Keratinocyte (primary cell): ENCODE measurements around the gene SAMD10. TPM values are rescaled to one million over a fixed set of nuclear protein-coding genes. Genes with fewer than 3 reads are reported as not detected.
A peak's percentile ranks its signal among the peaks of the same experiment; 100 is the strongest.

ENCODE experiments used
- DNase-seq: peaks from one replicate; pipeline ENCODE4 v3.0.0-alpha.2; 2011; ENCODE audit warnings: low read depth, missing footprints, low spot score
- FAIRE-seq: peaks from 2 replicates; lab custom pipeline; 2011; peaks lifted over from hg19 to GRCh38; lab: Jason Lieb, UNC
- H2AFZ ChIP-seq: 2 replicates; pipeline ENCODE4 v1.6.0; 2012; ENCODE audit warnings: low read length, control low read depth, inconsistent platforms; ENCODE audit not compliant: control insufficient read depth
- H3K27ac ChIP-seq: 2 replicates; pipeline ENCODE4 v1.5.1; 2011; ENCODE audit warnings: low read length; ENCODE audit not compliant: control insufficient read depth, insufficient read depth
- H3K27me3 ChIP-seq: 3 replicates; pipeline ENCODE4 v1.6.0; 2011; ENCODE audit warnings: low read length; ENCODE audit not compliant: control insufficient read depth, insufficient read depth; ENCODE audit errors: extremely low read depth
- H3K36me3 ChIP-seq, 2 experiments: 2 replicates in 1 of 2; 3 replicates in 1 of 2; pipeline ENCODE4 v1.5.1; 2011; ENCODE audit warnings: low read length in 2 of 2, mild to moderate bottlenecking in 1 of 2; ENCODE audit not compliant: control insufficient read depth in 2 of 2, insufficient read depth in 2 of 2; ENCODE audit errors: extremely low read depth in 1 of 2
- H3K4me1 ChIP-seq: 3 replicates; pipeline ENCODE4 v1.5.1; 2011; ENCODE audit warnings: low read length; ENCODE audit not compliant: control insufficient read depth, insufficient read depth; ENCODE audit errors: extremely low read depth
- H3K4me2 ChIP-seq: 3 replicates; pipeline ENCODE4 v1.6.0; 2011; ENCODE audit warnings: low read depth, low read length; ENCODE audit not compliant: control insufficient read depth, insufficient read depth; ENCODE audit errors: extremely low read depth
- H3K4me3 ChIP-seq, 3 experiments: fragments of 200-600 bp in 1 of 3; sonication (generic) in 1 of 3; 2 replicates in 2 of 3; 3 replicates in 1 of 3; pipeline ENCODE4 v1.5.1; 2011 to 2016; ENCODE audit warnings: low read length in 3 of 3, mild to moderate bottlenecking in 3 of 3, control low read depth in 2 of 3, inconsistent platforms in 1 of 3, low read depth in 1 of 3, mixed read lengths in 1 of 3, mixed run types in 1 of 3, moderate library complexity in 1 of 3; ENCODE audit not compliant: control insufficient read depth in 2 of 3, insufficient read depth in 2 of 3; ENCODE audit errors: extremely low read depth in 1 of 3
- H3K79me2 ChIP-seq: 2 replicates; pipeline ENCODE4 v1.6.0; 2012; ENCODE audit warnings: low read length; ENCODE audit not compliant: control insufficient read depth, insufficient read depth
- H3K9ac ChIP-seq: 3 replicates; pipeline ENCODE4 v1.6.0; 2011; ENCODE audit warnings: low read length; ENCODE audit not compliant: control insufficient read depth, insufficient read depth; ENCODE audit errors: extremely low read depth
- H3K9me1 ChIP-seq: 3 replicates; pipeline ENCODE4 v1.6.0; 2011; ENCODE audit warnings: low read length; ENCODE audit not compliant: control insufficient read depth, insufficient read depth; ENCODE audit errors: extremely low read depth
- H3K9me3 ChIP-seq: 2 replicates; pipeline ENCODE4 v1.5.1; 2012; ENCODE audit warnings: low read depth, low read length; ENCODE audit not compliant: control insufficient read depth
- H4K20me1 ChIP-seq: 3 replicates; pipeline ENCODE4 v1.6.0; 2011; ENCODE audit warnings: low read length; ENCODE audit not compliant: control insufficient read depth, insufficient read depth; ENCODE audit errors: extremely low read depth
- EZH2 ChIP-seq: IDR thresholded peaks from one replicate; pipeline ENCODE4 v1.6.1; 2012; ENCODE audit warnings: inconsistent platforms, mild to moderate bottlenecking, low read length, moderate library complexity
- dilution Hi-C: fragments of 300-500 bp; cut with MboI; formaldehyde crosslinking; loops from one replicate; pipeline ENCODE4 v1.7.0; 2020; ENCODE audit warnings: low sequenced_read_pairs; ENCODE audit not compliant: extremely low pct_ligation_motif_present
- polyA minus RNA-seq, 3 experiments: library from RNA; depleted of rRNA, polyadenylated mRNA; stranded (reverse); fragments of >200 nt; gene quantifications; 1 replicate in 1 of 3; 2 replicates in 1 of 3; 3 replicates in 1 of 3; pipeline ENCODE4 v1.2.3, GENCODE V29; 2011
- polyA plus RNA-seq, 5 experiments: library from polyadenylated mRNA; depleted of rRNA in 3 of 5; stranded (reverse) in 3 of 5; stranded (forward) in 1 of 5; unstranded in 1 of 5; fragments of >200 nt; gene quantifications; 1 replicate in 1 of 5; 2 replicates in 3 of 5; 3 replicates in 1 of 5; pipeline versions ENCODE4 v1.2.1 to v1.2.3, GENCODE V29; 2011 to 2012; ENCODE audit warnings: missing spikeins in 2 of 5, low read depth in 1 of 5, low replicate concordance in 1 of 5
- TF ChIP-seq, protein P1 (sequence below), 3 experiments: IDR thresholded peaks in 1 of 3; conservative IDR thresholded peaks in 1 of 3; optimal IDR thresholded peaks in 1 of 3; 2 replicates in 2 of 3; 3 replicates in 1 of 3; pipeline versions ENCODE3 to v1.5.1; 2011; ENCODE audit warnings: low read length in 3 of 3, mild to moderate bottlenecking in 3 of 3, moderate library complexity in 2 of 3, control low read depth in 1 of 3, inconsistent platforms in 1 of 3; ENCODE audit not compliant: insufficient read depth in 2 of 3; ENCODE audit errors: extremely low read depth in 1 of 3

SAMD10 gene
- polyA plus RNA-seq (0.45 to 0.93 TPM (median 0.75 TPM) in 3 replicates), polyA minus RNA-seq (0.23 to 1.7 TPM (median 0.64 TPM) in 3 replicates)
- polyA plus RNA-seq (2011; ENCODE audit: low read depth), result 2.7 TPM
- 0.55 and 1.0 TPM in 2 replicates for polyA plus RNA-seq (2011; cell fraction: cytosol; rRNA removed)
- polyA plus RNA-seq (2011; cell fraction: nucleus; rRNA removed), result 1.8 and 2.8 TPM in 2 replicates
- 2.2 and 5.0 TPM in 2 replicates for polyA plus RNA-seq (2012; ENCODE audit: low replicate concordance)
- polyA minus RNA-seq (2011; cell fraction: cytosol; rRNA and poly(A)+ RNA removed), result not detected
- 1.0 and 1.2 TPM in 2 replicates for polyA minus RNA-seq (2011; cell fraction: nucleus; rRNA and poly(A)+ RNA removed)

- H3K27ac ChIP-seq, result peak within 1 kb of the TSS; percentile 91
- peak within 1 kb of the TSS; percentile 89 to 94 (median 91) for H3K4me3 ChIP-seq
- H4K20me1 ChIP-seq, result no peaks in the 10 kb centered on the region
- no peaks in the 10 kb centered on the region for H3K9me3 ChIP-seq
- DNase-seq, result no peak
- H3K36me3 ChIP-seq, result peaks cover 4 to 12% of the 10 kb centered on the region in 2 experiments
- dilution Hi-C loops, result no loop called here
- no peak for TF ChIP-seq EZH2
- TF ChIP-seq, protein P1, sequence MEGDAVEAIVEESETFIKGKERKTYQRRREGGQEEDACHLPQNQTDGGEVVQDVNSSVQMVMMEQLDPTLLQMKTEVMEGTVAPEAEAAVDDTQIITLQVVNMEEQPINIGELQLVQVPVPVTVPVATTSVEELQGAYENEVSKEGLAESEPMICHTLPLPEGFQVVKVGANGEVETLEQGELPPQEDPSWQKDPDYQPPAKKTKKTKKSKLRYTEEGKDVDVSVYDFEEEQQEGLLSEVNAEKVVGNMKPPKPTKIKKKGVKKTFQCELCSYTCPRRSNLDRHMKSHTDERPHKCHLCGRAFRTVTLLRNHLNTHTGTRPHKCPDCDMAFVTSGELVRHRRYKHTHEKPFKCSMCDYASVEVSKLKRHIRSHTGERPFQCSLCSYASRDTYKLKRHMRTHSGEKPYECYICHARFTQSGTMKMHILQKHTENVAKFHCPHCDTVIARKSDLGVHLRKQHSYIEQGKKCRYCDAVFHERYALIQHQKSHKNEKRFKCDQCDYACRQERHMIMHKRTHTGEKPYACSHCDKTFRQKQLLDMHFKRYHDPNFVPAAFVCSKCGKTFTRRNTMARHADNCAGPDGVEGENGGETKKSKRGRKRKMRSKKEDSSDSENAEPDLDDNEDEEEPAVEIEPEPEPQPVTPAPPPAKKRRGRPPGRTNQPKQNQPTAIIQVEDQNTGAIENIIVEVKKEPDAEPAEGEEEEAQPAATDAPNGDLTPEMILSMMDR (optimal IDR thresholded peaks at IDR 0.05 in 1 of 3, IDR thresholded peaks at IDR 0.05 in 1 of 3, conservative IDR thresholded peaks at IDR 0.05 in 1 of 3; ENCODE audit: extremely low read depth in 1 of 3, insufficient read depth in 2 of 3, low read length in 3 of 3), result no peak
- no peaks in the 10 kb centered on the region for H3K9me1 ChIP-seq
- peaks cover 29% of the 10 kb centered on the region for H3K4me1 ChIP-seq
- no peaks in the 10 kb centered on the region for H3K27me3 ChIP-seq
- H3K4me2 ChIP-seq, result peak within 1 kb of the TSS; percentile 96
- peak within 1 kb of the TSS; percentile 72 for H2AFZ ChIP-seq
- peak within 1 kb of the TSS; percentile 80 for H3K9ac ChIP-seq
- no peak for FAIRE-seq
- H3K79me2 ChIP-seq, result peaks cover 20% of the 10 kb centered on the region
Observed at GRCh38 chr20:63979557-63980316, at the start of gene SAMD10. TSS of gene SAMD10 (minus strand) at chr20:63979642. CDS start at chr20:63979467, 175 bp downstream.

DNA sequence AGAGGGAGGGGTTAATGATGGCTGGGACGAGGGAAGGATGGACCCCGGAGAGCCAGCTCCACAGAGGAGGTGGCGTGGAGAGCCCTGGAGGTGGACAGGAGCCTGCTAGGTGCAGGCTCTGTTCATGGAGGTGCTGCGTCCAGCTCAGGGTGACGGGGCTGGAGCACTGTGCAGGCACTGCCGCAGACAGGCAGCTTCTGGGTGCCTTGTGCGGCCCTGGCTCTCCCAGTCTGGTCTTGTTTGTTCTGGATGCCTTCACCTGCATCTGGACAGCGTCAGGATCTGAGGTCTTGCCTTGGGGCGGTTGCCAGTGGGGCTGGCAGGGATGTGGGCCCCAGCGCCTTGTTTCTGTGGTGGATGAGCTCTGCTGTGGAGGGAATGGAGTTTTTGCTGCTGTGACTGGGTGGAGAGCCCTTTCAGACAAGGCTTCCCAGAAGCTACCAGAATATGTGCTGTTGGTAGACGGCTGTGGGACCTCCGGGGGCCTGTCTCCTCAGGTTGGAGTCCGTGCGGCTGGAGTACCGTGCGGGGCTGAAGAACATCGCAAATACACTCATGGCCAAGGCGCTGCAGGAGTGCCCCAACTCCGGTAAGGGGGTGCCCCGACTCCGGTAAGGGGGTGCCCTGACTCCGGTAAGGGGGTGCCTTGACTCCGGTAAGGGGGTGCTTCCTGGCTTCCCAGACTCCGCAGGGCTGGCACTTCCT, 48.7 kb upstream of the SAMD10 start:
- Histone ChIP-seq H3K9ac (no peak overlapping the region), H4K20me1 (no peaks in the 10 kb centered on the region), H3K4me2 (no peak overlapping the region)

More for the DNA sequence above, 48.7 kb upstream of the SAMD10 start:
- no peaks in the 10 kb centered on the region for H3K79me2 ChIP-seq
- no peaks in the 10 kb centered on the region for H3K9me1 ChIP-seq
- dilution Hi-C loops, result no loop called here
- no peak overlapping the region for H2AFZ ChIP-seq
- H3K36me3 ChIP-seq, result peaks cover 25 to 42% of the 10 kb centered on the region in 2 experiments
- DNase-seq (no peak), FAIRE-seq (no peak)
- H3K27me3 ChIP-seq, result no peaks in the 10 kb centered on the region
- H3K9me3 ChIP-seq, result no peaks in the 10 kb centered on the region
- TF ChIP-seq, protein P1 (optimal IDR thresholded peaks at IDR 0.05 in 1 of 3, IDR thresholded peaks at IDR 0.05 in 1 of 3, conservative IDR thresholded peaks at IDR 0.05 in 1 of 3; ENCODE audit: extremely low read depth in 1 of 3, insufficient read depth in 2 of 3, low read length in 3 of 3), result no peak
- no peak for TF ChIP-seq EZH2
- no peak overlapping the region for H3K4me3 ChIP-seq
- H3K4me1 ChIP-seq, result no peaks in the 10 kb centered on the region
- H3K27ac ChIP-seq, result no peak overlapping the region
